ENCODE data around the gene RAB5IF. TPM values are rescaled to one million over a fixed set of nuclear protein-coding genes. Genes with fewer than 3 reads are reported as not detected.

Gene RAB5IF
- total RNA-seq, 4 donors from 2014 or later: 60.2 to 94.8 (median 81.6) TPM

- WGBS: 94% methylated on average over 7 of the region's 7 CpGs
- Histone ChIP-seq H3K36me3 (no peaks in the 10 kb centered on the region), H3K27me3 (no peaks in the 10 kb centered on the region), H3K27ac (replicated peaks in 1 of 4) (no peak overlapping the region), H3K9me3 (no peaks in the 10 kb centered on the region), H3K4me1 (no peaks in the 10 kb centered on the region), H3K4me3 (no peak overlapping the region)
- DNase-seq (ENCODE audit: extremely low spot score): no peak
- intact Hi-C loops (cut with DNase I): no loop called here
- TF ChIP-seq, protein P1, sequence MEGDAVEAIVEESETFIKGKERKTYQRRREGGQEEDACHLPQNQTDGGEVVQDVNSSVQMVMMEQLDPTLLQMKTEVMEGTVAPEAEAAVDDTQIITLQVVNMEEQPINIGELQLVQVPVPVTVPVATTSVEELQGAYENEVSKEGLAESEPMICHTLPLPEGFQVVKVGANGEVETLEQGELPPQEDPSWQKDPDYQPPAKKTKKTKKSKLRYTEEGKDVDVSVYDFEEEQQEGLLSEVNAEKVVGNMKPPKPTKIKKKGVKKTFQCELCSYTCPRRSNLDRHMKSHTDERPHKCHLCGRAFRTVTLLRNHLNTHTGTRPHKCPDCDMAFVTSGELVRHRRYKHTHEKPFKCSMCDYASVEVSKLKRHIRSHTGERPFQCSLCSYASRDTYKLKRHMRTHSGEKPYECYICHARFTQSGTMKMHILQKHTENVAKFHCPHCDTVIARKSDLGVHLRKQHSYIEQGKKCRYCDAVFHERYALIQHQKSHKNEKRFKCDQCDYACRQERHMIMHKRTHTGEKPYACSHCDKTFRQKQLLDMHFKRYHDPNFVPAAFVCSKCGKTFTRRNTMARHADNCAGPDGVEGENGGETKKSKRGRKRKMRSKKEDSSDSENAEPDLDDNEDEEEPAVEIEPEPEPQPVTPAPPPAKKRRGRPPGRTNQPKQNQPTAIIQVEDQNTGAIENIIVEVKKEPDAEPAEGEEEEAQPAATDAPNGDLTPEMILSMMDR (IDR thresholded peaks at IDR 0.05): no peak
- TF ChIP-seq POLR2AphosphoS5 (IDR thresholded peaks at IDR 0.05) (no peak), EP300 (IDR thresholded peaks at IDR 0.05) (no peak), POLR2A (IDR thresholded peaks at IDR 0.05; ENCODE audit: low read depth) (no peak)
Observed at GRCh38 chr20:36645353-36645752, 39.8 kb downstream of the RAB5IF start.

- Histone ChIP-seq H3K4me1 (no peaks in the 10 kb centered on the region), H3K27me3 (no peaks in the 10 kb centered on the region), H3K4me3 (no peak within 1 kb of the TSS), H3K27ac (replicated peaks in 1 of 4) (no peak within 1 kb of the TSS), H3K36me3 (peaks cover 0 to 4% (median under 1%) of the 10 kb centered on the region in 4 donors), H3K9me3 (no peaks in the 10 kb centered on the region)
- intact Hi-C loops (cut with DNase I): no loop called here
- WGBS: 34% methylated on average over 9 of the region's 9 CpGs
- no peak for DNase-seq (ENCODE audit: extremely low spot score)
- no peak for TF ChIP-seq POLR2A (IDR thresholded peaks at IDR 0.05; ENCODE audit: low read depth)
- TF ChIP-seq, protein P1 (IDR thresholded peaks at IDR 0.05): no peak
- no peak for TF ChIP-seq EP300 (IDR thresholded peaks at IDR 0.05)
- TF ChIP-seq POLR2AphosphoS5 (IDR thresholded peaks at IDR 0.05): no peak
Observed at GRCh38 chr20:36645998-36646397, 40.4 kb downstream of the RAB5IF start, which contains the start of gene SLA2. TSS of gene SLA2 (minus strand) at chr20:36646196. CDS start at chr20:36641335, 4,861 bp downstream.

- Histone ChIP-seq H3K36me3 (peaks cover 6 to 10% (median 8%) of the 10 kb centered on the region in 4 donors), H3K4me1 (no peaks in the 10 kb centered on the region), H3K27ac (replicated peaks in 1 of 4) (no peak overlapping the region), H3K9me3 (no peaks in the 10 kb centered on the region), H3K27me3 (no peaks in the 10 kb centered on the region), H3K4me3 (no peak overlapping the region)
- DNase-seq (ENCODE audit: extremely low spot score): no peak
- intact Hi-C loops (cut with DNase I): no loop called here
- WGBS: 90% methylated on average over 3 of the region's 3 CpGs
- TF ChIP-seq POLR2A (IDR thresholded peaks at IDR 0.05; ENCODE audit: low read depth): no peak
- TF ChIP-seq EP300 (IDR thresholded peaks at IDR 0.05): no peak
- TF ChIP-seq POLR2AphosphoS5 (IDR thresholded peaks at IDR 0.05): no peak
- TF ChIP-seq, protein P1 (IDR thresholded peaks at IDR 0.05): no peak
Observed at GRCh38 chr20:36646678-36647077, 41.1 kb downstream of the RAB5IF start.

GRCh38 chr20:36647196-36648121 is 41.9 kb downstream of the RAB5IF start:
- no peaks in the 10 kb centered on the region for H3K9me3 ChIP-seq

More at GRCh38 chr20:36647196-36648121, 41.9 kb downstream of the RAB5IF start:
- H3K27me3 ChIP-seq: no peaks in the 10 kb centered on the region
- WGBS: 76% methylated on average over 8 of the region's 8 CpGs
- no peak overlapping the region for H3K27ac ChIP-seq (replicated peaks in 1 of 4)
- intact Hi-C loops (cut with DNase I): no loop called here
- no peak overlapping the region for H3K4me3 ChIP-seq
- no peak for DNase-seq (ENCODE audit: extremely low spot score)
- peaks cover 12 to 15% (median 14%) of the 10 kb centered on the region in 4 donors for H3K36me3 ChIP-seq
- TF ChIP-seq POLR2A (IDR thresholded peaks at IDR 0.05; ENCODE audit: low read depth): no peak
- TF ChIP-seq EP300 (IDR thresholded peaks at IDR 0.05): no peak
- TF ChIP-seq, protein P1 (IDR thresholded peaks at IDR 0.05): no peak
- TF ChIP-seq POLR2AphosphoS5 (IDR thresholded peaks at IDR 0.05): no peak
- no peaks in the 10 kb centered on the region for H3K4me1 ChIP-seq

All from esophagus muscularis mucosa (tissue), 4 donors.